ENCODE measurements around the gene SLC22A6.
"Not testable (repeated sequence)": the region's sequence is repeated elsewhere in the genome, so short reads cannot be mapped to it uniquely, and the experiment has no call there.

SLC22A6 gene

GRCh38 chr11:62937528-62937927 is 47.2 kb downstream of the SLC22A6 start:
- DNase-seq; intact Hi-C loops (cut with DNase I): not testable (repeated sequence)

DNA sequence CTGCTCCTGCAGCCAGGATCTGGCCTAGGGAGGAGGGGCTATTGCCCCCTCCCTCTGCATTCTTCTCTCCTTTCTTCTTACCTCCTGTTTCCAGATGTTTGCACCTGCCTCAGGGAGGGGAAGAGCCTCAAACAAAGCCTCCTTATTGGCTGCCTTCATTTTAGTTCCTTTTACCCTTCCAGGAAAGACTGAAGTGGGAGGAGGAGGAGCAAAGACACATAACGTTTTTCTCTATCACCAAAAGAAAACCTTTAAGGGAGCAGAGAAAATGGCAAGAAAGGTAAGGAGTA is 50.3 kb downstream of the SLC22A6 start:
- intact Hi-C loops (cut with DNase I), result no loop called here
- DNase-seq, result no peak

GRCh38 chr11:62933750-62934495 is 50.8 kb downstream of the SLC22A6 start:
- no peak for DNase-seq
- intact Hi-C loops (cut with DNase I), result no loop called here

- peak in 1 of 42 donors; percentile 2 for DNase-seq
- intact Hi-C loops (cut with DNase I), result no loop called here
These were observed 51.5 kb downstream of the SLC22A6 start for GRCh38 chr11:62933285-62933684.

DNA sequence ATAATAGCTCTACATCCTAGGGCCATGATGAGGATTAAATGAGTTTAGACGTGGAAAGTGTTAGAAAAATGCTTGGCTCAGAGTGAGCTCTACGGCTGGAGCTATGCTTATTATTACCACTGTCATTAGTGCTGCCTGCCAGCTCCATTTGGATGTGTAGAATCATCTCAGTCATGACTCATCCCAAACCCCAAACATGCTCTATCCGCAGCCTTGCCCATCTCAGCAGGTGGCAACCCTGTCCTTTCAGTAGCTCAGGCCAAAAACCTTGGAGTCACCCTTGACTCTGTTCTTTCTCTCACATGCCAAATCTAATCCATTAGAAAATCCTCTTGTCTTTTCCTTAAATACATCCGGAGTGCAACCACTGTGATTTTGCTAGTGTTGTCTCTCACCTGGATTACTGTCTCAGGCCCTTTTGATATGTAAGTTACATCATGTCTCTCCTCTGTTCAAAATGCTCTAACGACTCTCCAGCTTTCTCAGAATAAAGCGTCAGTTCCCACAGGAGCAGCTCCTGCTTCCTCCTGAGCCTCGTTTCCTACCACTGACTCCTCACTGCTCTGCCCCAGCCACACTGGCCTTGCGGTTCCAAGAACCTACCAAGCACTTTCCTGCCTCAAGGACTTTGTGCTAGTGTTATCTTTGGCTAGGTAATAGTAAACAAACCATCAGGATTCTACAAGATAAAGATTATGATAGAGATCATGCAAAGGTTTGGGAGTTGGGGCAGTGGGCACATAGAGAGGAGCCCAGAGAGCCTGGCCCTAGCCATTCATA is 53.1 kb downstream of the SLC22A6 start:
- DNase-seq, result peak in 3 of 42 donors; percentile 39 to 71 (median 42)
- intact Hi-C loops (cut with DNase I), result no loop called here

GRCh38 chr11:62930666-62931065 is 54.1 kb downstream of the SLC22A6 start:
- intact Hi-C loops (cut with DNase I), result no loop called here
- DNase-seq, result no peak

GRCh38 chr11:62930157-62930556 is 54.6 kb downstream of the SLC22A6 start:
- peak in 4 of 42 donors; percentile 33 to 51 (median 42) for DNase-seq
- intact Hi-C loops (cut with DNase I), result no loop called here

DNA sequence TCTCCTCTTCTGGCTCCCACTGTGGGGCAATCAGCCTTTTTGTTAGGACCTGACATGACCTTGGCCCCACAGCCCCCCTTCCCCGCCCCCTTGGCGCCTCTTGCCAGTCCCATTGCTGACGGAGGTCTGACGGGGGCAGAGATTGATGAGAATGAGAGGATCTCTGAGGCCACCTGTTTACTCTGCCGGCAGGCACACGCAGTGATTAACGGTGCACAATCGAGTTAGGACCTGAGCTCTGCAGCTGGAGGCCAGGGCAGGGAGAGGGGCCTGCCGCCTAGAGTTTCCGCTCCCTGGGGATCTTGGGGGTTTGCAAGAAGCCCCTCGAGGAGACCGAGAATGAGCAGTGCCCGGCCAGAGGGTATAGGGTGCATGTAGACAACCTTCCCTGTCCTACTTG is 56.8 kb downstream of the SLC22A6 start:
- intact Hi-C loops (cut with DNase I), result no loop called here
- DNase-seq, result no peak

DNA sequence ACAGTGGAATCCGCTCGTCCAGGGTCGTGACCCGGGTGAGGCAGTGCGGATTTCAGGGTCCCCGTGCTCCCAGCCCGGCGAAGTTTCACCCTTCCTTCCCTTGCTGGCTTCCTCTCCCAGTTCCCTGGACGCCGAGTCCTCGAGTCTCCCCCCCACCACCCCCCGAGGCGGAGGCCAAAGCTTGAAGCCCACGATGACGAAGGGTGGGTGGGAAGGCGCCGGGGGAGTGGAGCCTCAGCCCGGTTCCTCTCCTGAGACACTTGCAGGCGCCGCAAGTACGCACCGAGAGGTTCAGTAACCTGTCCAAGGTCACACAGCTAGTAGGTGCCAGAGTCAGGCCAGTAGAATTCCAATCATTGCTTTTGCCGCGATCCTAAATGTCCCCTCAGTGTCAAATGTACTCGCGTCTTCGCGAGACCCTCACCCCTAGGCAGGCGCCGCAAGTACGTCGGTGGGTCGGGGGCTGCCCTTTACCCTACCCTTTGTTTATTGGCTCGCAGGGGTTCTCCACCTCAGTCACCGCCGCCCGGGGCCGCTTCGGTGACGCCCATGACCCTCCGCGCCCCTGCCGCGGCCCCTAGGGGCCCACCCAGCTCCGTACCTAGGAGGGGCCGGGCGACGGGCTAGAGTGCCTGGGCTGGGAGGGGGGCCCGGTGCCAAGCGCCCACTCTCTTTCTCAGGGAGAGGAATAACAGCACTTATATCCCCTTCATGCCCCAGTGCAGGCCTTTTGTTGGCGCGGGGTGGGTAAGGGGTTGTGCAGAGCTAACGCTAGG is 57.9 kb downstream of the SLC22A6 start:
- no peak for DNase-seq
- intact Hi-C loops (cut with DNase I), result no loop called here
